K562 (cell line): Measurements from ENCODE around the gene BATF. TPM values are rescaled to one million over a fixed set of nuclear protein-coding genes. Genes with fewer than 3 reads are reported as not detected.
A peak's percentile ranks its signal among the peaks of the same experiment; 100 is the strongest.

Source experiments
- ATAC-seq: fragments of 200-7000 bp; cut with Tn5 transposase; 3 replicates; pipeline ENCODE4 v1.9.1; 2020; ENCODE audit warnings: moderate library complexity
- BruUV-seq: library from RNA; stranded (reverse); fragments of 400-500 nt; replicated peaks from 2 replicates; lab custom pipeline; 2021; lab: Mats Ljungman, UMichigan
- CTCF ChIA-PET: fragments of 300-600 bp; formaldehyde crosslinking; extraction: SDS; loops from one replicate; lab custom pipeline; 2021; ENCODE audit warnings: low intra/inter-chr PET ratio; lab: Yijun Ruan, JAX
- POLR2A ChIA-PET: fragments of 300-600, 350-650 bp; sonication (Branson Sonifier 250); formaldehyde crosslinking; extraction: SDS; loops from one replicate; lab custom pipeline; 2021; ENCODE audit warnings: antibody characterized with exemption, inconsistent platforms; lab: Yijun Ruan, JAX
- DNase-seq, 4 experiments: peaks; one replicate each; pipeline versions ENCODE4 v3.0.0 to v3.0.0-alpha.2; 2011 to 2018; ENCODE audit warnings: low spot score in 3 of 4, mixed read lengths in 3 of 4; ENCODE audit errors: extremely low read depth in 1 of 4
- FAIRE-seq: peaks from 2 replicates; lab custom pipeline; 2011; peaks lifted over from hg19 to GRCh38; lab: Jason Lieb, UNC
- H2AFZ ChIP-seq: 2 replicates; pipeline ENCODE4 v1.6.0; 2011; ENCODE audit warnings: low read depth, low read length, control low read depth, inconsistent platforms
- H3K27ac ChIP-seq: fragments of 200-600 bp; 3 replicates; pipeline ENCODE4 v1.8.0; 2011; ENCODE audit warnings: low read depth, mild to moderate bottlenecking, control low read depth, inconsistent platforms, low read length, moderate library complexity, mixed read lengths; ENCODE audit errors: extremely low read depth
- H3K27me3 ChIP-seq, 2 experiments: fragments of 300-600 bp in 1 of 2; 2 replicates in 1 of 2; 3 replicates in 1 of 2; pipeline versions ENCODE4 v1.6.0 to v1.8.0; 2011; ENCODE audit warnings: inconsistent platforms in 2 of 2, low read length in 2 of 2, mild to moderate bottlenecking in 1 of 2, mixed read lengths in 1 of 2, moderate library complexity in 1 of 2; ENCODE audit not compliant: control insufficient read depth in 2 of 2, insufficient read depth in 2 of 2
- H3K36me3 ChIP-seq: fragments of 300-600 bp; 3 replicates; pipeline ENCODE4 v1.8.0; 2011; ENCODE audit warnings: mild to moderate bottlenecking, low read length, inconsistent platforms; ENCODE audit not compliant: control insufficient read depth, insufficient read depth
- H3K4me1 ChIP-seq, 2 experiments: fragments of 200-600 bp in 1 of 2; replicated peaks in 1 of 2; 2 replicates in 1 of 2; 3 replicates in 1 of 2; pipeline versions ENCODE4 v1.5.1 to v1.8.0; 2011; ENCODE audit warnings: inconsistent platforms in 2 of 2, low read length in 2 of 2, mild to moderate bottlenecking in 1 of 2, mixed read lengths in 1 of 2, moderate library complexity in 1 of 2; ENCODE audit not compliant: control insufficient read depth in 2 of 2, insufficient read depth in 2 of 2
- H3K4me2 ChIP-seq: 2 replicates; pipeline ENCODE4 v1.6.1; 2011; ENCODE audit warnings: low read length, control low read depth, inconsistent platforms, mixed read lengths; ENCODE audit not compliant: insufficient read depth
- H3K4me3 ChIP-seq: fragments of 200-600 bp; sonication (generic), shearing (Covaris generic); 2 replicates; pipeline ENCODE4 v1.5.1; 2016; ENCODE audit warnings: control low read depth, inconsistent platforms
- H3K79me2 ChIP-seq: fragments of 200-600 bp; 3 replicates; pipeline ENCODE4 v1.8.0; 2011; ENCODE audit warnings: low read length, inconsistent platforms; ENCODE audit not compliant: control insufficient read depth, insufficient read depth
- H3K9ac ChIP-seq, 2 experiments: 2 replicates each; pipeline versions ENCODE4 v1.6.0 to v1.6.1; 2011; ENCODE audit warnings: low read depth in 2 of 2, low read length in 2 of 2, control low read depth in 1 of 2, inconsistent platforms in 1 of 2, mild to moderate bottlenecking in 1 of 2, mixed read lengths in 1 of 2; ENCODE audit not compliant: insufficient read depth in 1 of 2
- H3K9me1 ChIP-seq: one replicate; pipeline ENCODE4 v1.6.0; 2011; ENCODE audit warnings: inconsistent platforms, mild to moderate bottlenecking, low read length, moderate library complexity; ENCODE audit not compliant: control insufficient read depth, insufficient read depth
- H3K9me3 ChIP-seq: replicated peaks from 2 replicates; pipeline ENCODE4 v1.5.1; 2011; ENCODE audit warnings: low read depth, low read length, inconsistent platforms; ENCODE audit not compliant: control insufficient read depth, insufficient read depth
- H4K20me1 ChIP-seq: replicated peaks from 2 replicates; pipeline ENCODE4 v1.6.1; 2011; ENCODE audit warnings: low read length, inconsistent platforms, mixed read lengths; ENCODE audit not compliant: control insufficient read depth, insufficient read depth
- CREB3L1 ChIP-seq: fragments of 450-650 bp; IDR thresholded peaks from 2 replicates; pipeline ENCODE4 v1.6.1; 2014; ENCODE audit warnings: low read depth, mild to moderate bottlenecking, moderate library complexity, borderline replicate concordance
- EP400 ChIP-seq: fragments of 450-650 bp; IDR thresholded peaks from 2 replicates; pipeline ENCODE4 v1.6.1; 2017; ENCODE audit warnings: antibody characterized with exemption, mild to moderate bottlenecking, moderate library complexity
- ESRRA ChIP-seq: fragments of 450-650 bp; IDR thresholded peaks from 2 replicates; pipeline ENCODE4 v1.6.1; 2014; ENCODE audit warnings: low read depth, mild to moderate bottlenecking, moderate library complexity, borderline replicate concordance
- GABPA ChIP-seq: fragments of 200-800 bp; sonication (Bioruptor generic); conservative IDR thresholded peaks from 2 replicates; pipeline ENCODE4 v1.6.1; 2016; ENCODE audit warnings: low read depth, missing genetic modification characterization, missing compliant biosample characterization
- HDAC1 ChIP-seq, 2 experiments: fragments of 450-650 bp; IDR thresholded peaks; 2 replicates each; pipeline ENCODE4 v1.6.1; 2016 to 2017; ENCODE audit warnings: inconsistent platforms in 1 of 2, mild to moderate bottlenecking in 1 of 2, moderate library complexity in 1 of 2
- MCM7 ChIP-seq, 2 experiments: fragments of 450-650 bp; IDR thresholded peaks; 2 replicates each; pipeline ENCODE4 v1.6.1; 2016 to 2018
- MTA2 ChIP-seq: fragments of 450-650 bp; IDR thresholded peaks from 2 replicates; pipeline ENCODE4 v1.6.1; 2016; ENCODE audit warnings: low read depth
- NCOR1 ChIP-seq: fragments of 450-650 bp; IDR thresholded peaks from 2 replicates; pipeline ENCODE4 v1.6.1; 2016; ENCODE audit warnings: mild to moderate bottlenecking, moderate library complexity
- PHF8 ChIP-seq: fragments of 200-600 bp; sonication (generic); IDR thresholded peaks from 2 replicates; pipeline ENCODE4 v1.6.1; 2012; ENCODE audit warnings: mixed run types, mild to moderate bottlenecking, inconsistent platforms, low read length, moderate library complexity, borderline replicate concordance
- SIN3B ChIP-seq: fragments of 450-650 bp; IDR thresholded peaks from 2 replicates; pipeline ENCODE4 v1.6.1; 2017; ENCODE audit warnings: low read depth, mild to moderate bottlenecking, moderate library complexity
- SMARCE1 ChIP-seq: fragments of 450-650 bp; IDR thresholded peaks from 2 replicates; pipeline ENCODE4 v1.7.1; 2016; ENCODE audit warnings: mild to moderate bottlenecking
- THRB ChIP-seq: fragments of 450-650 bp; formaldehyde crosslinking; conservative IDR thresholded peaks from 2 replicates; pipeline ENCODE4 v1.4.0; 2022; ENCODE audit warnings: mild to moderate bottlenecking, missing genetic modification characterization
- UBTF ChIP-seq, 2 experiments: IDR thresholded peaks; 2 replicates each; pipeline ENCODE4 v1.6.1; 2012; ENCODE audit warnings: improper control_type of control experiment in 2 of 2, low read depth in 2 of 2, low read length in 2 of 2, borderline replicate concordance in 1 of 2
- XRCC3 ChIP-seq: fragments of 450-650 bp; IDR thresholded peaks from 2 replicates; pipeline ENCODE4 v1.6.1; 2017; ENCODE audit warnings: mild to moderate bottlenecking, moderate library complexity
- WGBS: fragments of 100-300 bp; shearing (Covaris generic); methylation state at CpG from one replicate; pipeline ENCODE4 v1.1.6; 2016; ENCODE audit warnings: low coverage, mixed read lengths; ENCODE audit not compliant: insufficient coverage; ENCODE audit errors: missing lambda C conversion rate; 5-methylcytosine and 5-hydroxymethylcytosine counted together
- in situ Hi-C: fragments of 300-500 bp; cut with MboI; formaldehyde crosslinking; loops from 4 replicates; pipeline ENCODE4 v1.15.0; 2018; ENCODE audit warnings: inconsistent platforms, mixed read lengths
- intact Hi-C: fragments of 100-400 bp; cut with micrococcal nuclease; formaldehyde crosslinking; loops from 2 replicates; pipeline ENCODE4 v1.14.2; 2022
- polyA plus RNA-seq, 8 experiments: library from polyadenylated mRNA; depleted of rRNA in 4 of 8; stranded (reverse) in 5 of 8; unstranded in 3 of 8; fragments of >200 nt; fragmentation: Nextera tagmentation in 2 of 8; fragmentation: Illumina TruSeq in 1 of 8; extraction: Ambion mirVana in 2 of 8; extraction: Trizol in 1 of 8; gene quantifications; 2 replicates each; pipeline versions ENCODE4 v1.2.1 to v1.2.3, GENCODE V29; 2011 to 2014; ENCODE audit warnings: inconsistent platforms in 1 of 8, missing spikeins in 1 of 8
- total RNA-seq, 7 experiments: library from RNA; depleted of rRNA in 6 of 7; stranded (reverse); fragments of >200 nt in 6 of 7; fragmentation: Illumina TruSeq in 2 of 7; extraction: Trizol in 2 of 7; gene quantifications; 2 replicates each; pipeline versions ENCODE4 v1.2.1 to v1.2.3, GENCODE V29; 2011 to 2021; ENCODE audit warnings: low replicate concordance in 1 of 7
- TF ChIP-seq, protein P1 (sequence below), 3 experiments: IDR thresholded peaks in 2 of 3; conservative IDR thresholded peaks in 1 of 3; 2 replicates each; pipeline ENCODE4 v1.5.1; 2011 to 2012; ENCODE audit warnings: low read length in 3 of 3, mild to moderate bottlenecking in 3 of 3, control low read depth in 2 of 3, improper control_type of control experiment in 1 of 3, inconsistent platforms in 1 of 3, low read depth in 1 of 3, mixed read lengths in 1 of 3, moderate library complexity in 1 of 3; ENCODE audit not compliant: insufficient read depth in 2 of 3

The BATF gene
- total and polyA plus RNA-seq, 9 of the 15 experiments (the other 6 are each of a cell fraction or from before 2014, with no cell fraction given), result 0.13 to 2.1 (median 0.55) TPM; not detected in 2

DNA sequence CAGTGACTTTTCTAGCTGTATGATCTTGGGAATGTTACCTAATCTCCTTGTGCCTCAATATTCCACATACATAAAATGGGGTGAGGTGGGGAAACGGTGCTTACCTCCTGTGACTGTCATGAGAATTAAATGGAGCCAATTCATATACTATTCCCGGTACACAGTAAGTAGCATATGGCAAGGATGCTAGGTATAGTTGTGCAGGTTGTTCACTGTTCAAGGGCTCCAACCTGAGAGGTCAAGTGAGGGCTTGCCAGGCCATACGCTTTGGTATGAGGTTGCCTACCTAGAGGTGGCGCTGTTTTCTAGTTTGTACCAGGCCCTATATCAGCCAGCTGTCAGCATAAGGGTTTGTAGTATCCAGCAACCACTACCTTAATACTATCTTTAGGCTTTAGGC lies 3.6 kb upstream of the BATF start (continued):
- TF ChIP-seq, protein P1, sequence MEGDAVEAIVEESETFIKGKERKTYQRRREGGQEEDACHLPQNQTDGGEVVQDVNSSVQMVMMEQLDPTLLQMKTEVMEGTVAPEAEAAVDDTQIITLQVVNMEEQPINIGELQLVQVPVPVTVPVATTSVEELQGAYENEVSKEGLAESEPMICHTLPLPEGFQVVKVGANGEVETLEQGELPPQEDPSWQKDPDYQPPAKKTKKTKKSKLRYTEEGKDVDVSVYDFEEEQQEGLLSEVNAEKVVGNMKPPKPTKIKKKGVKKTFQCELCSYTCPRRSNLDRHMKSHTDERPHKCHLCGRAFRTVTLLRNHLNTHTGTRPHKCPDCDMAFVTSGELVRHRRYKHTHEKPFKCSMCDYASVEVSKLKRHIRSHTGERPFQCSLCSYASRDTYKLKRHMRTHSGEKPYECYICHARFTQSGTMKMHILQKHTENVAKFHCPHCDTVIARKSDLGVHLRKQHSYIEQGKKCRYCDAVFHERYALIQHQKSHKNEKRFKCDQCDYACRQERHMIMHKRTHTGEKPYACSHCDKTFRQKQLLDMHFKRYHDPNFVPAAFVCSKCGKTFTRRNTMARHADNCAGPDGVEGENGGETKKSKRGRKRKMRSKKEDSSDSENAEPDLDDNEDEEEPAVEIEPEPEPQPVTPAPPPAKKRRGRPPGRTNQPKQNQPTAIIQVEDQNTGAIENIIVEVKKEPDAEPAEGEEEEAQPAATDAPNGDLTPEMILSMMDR (IDR thresholded peaks at IDR 0.05 in 2 of 3, conservative IDR thresholded peaks at IDR 0.05 in 1 of 3; ENCODE audit: insufficient read depth in 2 of 3, low read depth in 1 of 3, low read length in 3 of 3), result peak; percentile 57 to 59 (median 59)
- TF ChIP-seq ESRRA, result 0 out of 2 replicates have a peak, but pooled peaks have one; percentile 27
- TF ChIP-seq, all 486 proteins: peak for 7

- no peaks in the 10 kb centered on the region for H3K36me3 ChIP-seq
- no peaks in the 10 kb centered on the region for H4K20me1 ChIP-seq
- ATAC-seq (no peak), FAIRE-seq (no peak), DNase-seq (no peak)
- peaks cover 0 to 13% of the 10 kb centered on the region in 2 experiments; a peak in 3 of 5 replicates for H3K4me1 ChIP-seq
- CTCF ChIA-PET, result no interaction called here
- H3K9ac ChIP-seq, result no peak overlapping the region
- 20% methylated on average over 4 of the region's 4 CpGs for WGBS
- intact Hi-C loops, result loop anchor here (2.0 kb wide), 1 partner anchor 41 kb away; no protein-coding TSS in a partner anchor
- H2AFZ ChIP-seq, result no peak overlapping the region
- POLR2A ChIA-PET, result no interaction called here
- H3K9me1 ChIP-seq, result no peaks in the 10 kb centered on the region
- in situ Hi-C loops, result no loop called here
- no peak overlapping the region for H3K4me2 ChIP-seq
- no peak overlapping the region for H3K4me3 ChIP-seq
- H3K79me2 ChIP-seq, result no peaks in the 10 kb centered on the region
- no TSS peak for BruUV-seq
- H3K9me3 ChIP-seq, result peaks cover 2% of the 10 kb centered on the region; the same call in 1 of the 2 replicates
- H3K27me3 ChIP-seq, result peaks cover 0 to 25% of the 10 kb centered on the region in 2 experiments; a peak in 2 of 5 replicates
- no peak overlapping the region for H3K27ac ChIP-seq
- TF ChIP-seq PHF8 (no peak), GABPA (tag) (no peak), MTA2 (no peak), CREB3L1 (no peak), NCOR1 (no peak), THRB (CRISPR knock-in tag) (no peak), SIN3B (no peak), EP400 (no peak), MCM7 (IDR thresholded peaks at IDR 0.05) (no peak), HDAC1 (IDR thresholded peaks at IDR 0.05) (no peak), SMARCE1 (no peak), XRCC3 (no peak), UBTF (IDR thresholded peaks at IDR 0.05; ENCODE audit: borderline replicate concordance in 1 of 2, low read depth in 2 of 2, low read length in 2 of 2) (no peak)
Measured at GRCh38 chr14:75519394-75519793, 2.9 kb upstream of the BATF start.
